HepG2 (cell line): ENCODE results near the gene TGIF1. TPM values are rescaled to one million over a fixed set of nuclear protein-coding genes. Genes with fewer than 3 reads are reported as not detected.

Source experiments
- ATAC-seq: fragments of 200-7000 bp; cut with Tn5 transposase; 3 replicates; pipeline ENCODE4 v1.9.1; 2020; ENCODE audit warnings: mild to moderate bottlenecking, moderate library complexity
- BruUV-seq: library from RNA; stranded (reverse); fragments of 400-500 nt; replicated peaks from 2 replicates; lab custom pipeline; 2021; lab: Mats Ljungman, UMichigan
- CTCF ChIA-PET: fragments of 300-600 bp; formaldehyde crosslinking; extraction: SDS; loops from one replicate; lab custom pipeline; 2021; ENCODE audit warnings: low total read pairs, inconsistent platforms, low intra/inter-chr PET ratio; lab: Yijun Ruan, JAX
- POLR2A ChIA-PET: fragments of 350-600 bp; sonication (Branson Sonifier 250); formaldehyde crosslinking; loops from one replicate; lab custom pipeline; 2020; ENCODE audit warnings: antibody characterized with exemption, inconsistent platforms; lab: Yijun Ruan, JAX
- DNase-seq: peaks from one replicate; pipeline ENCODE4 v3.0.0-alpha.2; 2015; ENCODE audit warnings: low spot score
- FAIRE-seq: peaks from 3 replicates; lab custom pipeline; 2011; peaks lifted over from hg19 to GRCh38; lab: Jason Lieb, UNC
- H2AFZ ChIP-seq: one replicate; pipeline ENCODE4 v1.6.1; 2011; ENCODE audit warnings: low read length, inconsistent platforms
- H3K27ac ChIP-seq: fragments of 300-600 bp; 3 replicates; pipeline ENCODE4 v1.8.0; 2011; ENCODE audit warnings: mixed run types, mild to moderate bottlenecking, mixed read lengths, low read length, inconsistent platforms; ENCODE audit not compliant: insufficient read depth; ENCODE audit errors: extremely low read length
- H3K27me3 ChIP-seq, 2 experiments: fragments of 200-600 bp in 1 of 2; 2 replicates in 1 of 2; 3 replicates in 1 of 2; pipeline versions ENCODE4 v1.6.0 to v1.8.0; 2011; ENCODE audit warnings: low read length in 2 of 2, mild to moderate bottlenecking in 2 of 2, moderate library complexity in 2 of 2, inconsistent platforms in 1 of 2; ENCODE audit not compliant: insufficient read depth in 2 of 2, control insufficient read depth in 1 of 2
- H3K36me3 ChIP-seq, 2 experiments: fragments of 200-600 bp in 1 of 2; replicated peaks in 1 of 2; 2 replicates in 1 of 2; 3 replicates in 1 of 2; pipeline versions ENCODE4 v1.5.1 to v1.8.0; 2011; ENCODE audit warnings: low read length in 2 of 2, inconsistent platforms in 1 of 2; ENCODE audit not compliant: insufficient read depth in 2 of 2, control insufficient read depth in 1 of 2
- H3K4me1 ChIP-seq: 2 replicates; pipeline ENCODE4 v1.5.1; 2012; ENCODE audit warnings: low read length, inconsistent platforms; ENCODE audit not compliant: insufficient read depth
- H3K4me2 ChIP-seq: 2 replicates; pipeline ENCODE4 v1.6.0; 2011; ENCODE audit warnings: low read depth, low read length, inconsistent platforms
- H3K4me3 ChIP-seq, 3 experiments: fragments of 200-600 bp in 1 of 3; sonication (generic), shearing (Covaris generic) in 1 of 3; replicated peaks in 1 of 3; 2 replicates each; pipeline ENCODE4 v1.5.1; 2011 to 2016; ENCODE audit warnings: low read length in 3 of 3, inconsistent platforms in 2 of 3, low read depth in 2 of 3, mild to moderate bottlenecking in 2 of 3, control low read depth in 1 of 3, mixed read lengths in 1 of 3; ENCODE audit not compliant: insufficient read depth in 1 of 3
- H3K79me2 ChIP-seq: one replicate; pipeline ENCODE4 v1.6.1; 2011; ENCODE audit warnings: low read length, inconsistent platforms; ENCODE audit not compliant: insufficient read depth
- H3K9ac ChIP-seq: 2 replicates; pipeline ENCODE4 v1.6.0; 2011; ENCODE audit warnings: mild to moderate bottlenecking, low read depth, low read length, inconsistent platforms; ENCODE audit not compliant: insufficient read depth
- H3K9me3 ChIP-seq: 2 replicates; pipeline ENCODE4 v1.5.1; 2012; ENCODE audit warnings: mild to moderate bottlenecking, low read length
- H4K20me1 ChIP-seq: 2 replicates; pipeline ENCODE4 v1.6.0; 2011; ENCODE audit warnings: inconsistent platforms, mild to moderate bottlenecking, low read length, moderate library complexity; ENCODE audit not compliant: insufficient read depth
- ATF7 ChIP-seq, 2 experiments: fragments of 450-650 bp in 1 of 2; sonication (generic) in 1 of 2; formaldehyde crosslinking in 1 of 2; IDR thresholded peaks; 2 replicates each; pipeline versions ENCODE4 v1.4.0 to v1.6.1; 2016 to 2020; ENCODE audit warnings: antibody characterized with exemption in 1 of 2, mild to moderate bottlenecking in 1 of 2, missing genetic modification reagents in 1 of 2
- CEBPB ChIP-seq: IDR thresholded peaks from 2 replicates; pipeline ENCODE4 v1.6.1; 2011; ENCODE audit warnings: low read depth, low read length, improper control_type of control experiment, borderline replicate concordance
- HNRNPLL ChIP-seq: fragments of 200-400 bp; formaldehyde crosslinking; IDR thresholded peaks from 2 replicates; pipeline ENCODE4 v1.6.1; 2017; ENCODE audit warnings: mild to moderate bottlenecking, low read depth, low read length; ENCODE audit not compliant: poor library complexity, severe bottlenecking
- MIER3 ChIP-seq: IDR thresholded peaks from 2 replicates; pipeline ENCODE4 v1.6.1; 2016; ENCODE audit warnings: missing compliant biosample characterization, borderline replicate concordance
- NCOA5 ChIP-seq: sonication (generic); formaldehyde crosslinking; IDR thresholded peaks from 2 replicates; pipeline ENCODE4 v1.4.0; 2020; ENCODE audit warnings: missing genetic modification reagents
- SP140L ChIP-seq: sonication (generic); formaldehyde crosslinking; IDR thresholded peaks from 2 replicates; pipeline ENCODE4 v1.4.0; 2020; ENCODE audit warnings: missing genetic modification reagents, borderline replicate concordance
- THYN1 ChIP-seq: sonication (generic); formaldehyde crosslinking; IDR thresholded peaks from 2 replicates; pipeline ENCODE4 v1.8.1; 2023; ENCODE audit warnings: low read depth, mild to moderate bottlenecking, moderate library complexity, missing genetic modification reagents, borderline replicate concordance
- ZFAT ChIP-seq: sonication (generic); formaldehyde crosslinking; conservative IDR thresholded peaks from 2 replicates; pipeline ENCODE4 v1.8.1; 2023; ENCODE audit warnings: missing genetic modification reagents, inconsistent platforms
- WGBS: methylation state at CpG from one replicate; pipeline ENCODE4 v1.1.6; 2017; ENCODE audit warnings: low lambda C conversion rate; 5-methylcytosine and 5-hydroxymethylcytosine counted together
- in situ Hi-C: cut with HindIII; loops from 2 replicates; pipeline ENCODE4 v1.10.0; 2017; ENCODE audit warnings: low pct_unique_long_range_greater_than_20kb; ENCODE audit not compliant: extremely low pct_ligation_motif_present
- intact Hi-C: fragments of 100-400 bp; cut with micrococcal nuclease; formaldehyde crosslinking; loops from one replicate; pipeline ENCODE4 v1.10.0; 2022; ENCODE audit not compliant: unreplicated experiment
- polyA plus RNA-seq, 8 experiments: library from polyadenylated mRNA; depleted of rRNA in 3 of 8; stranded (reverse) in 7 of 8; unstranded in 1 of 8; fragments of >200 nt; fragmentation: Illumina TruSeq in 4 of 8; extraction: Trizol in 4 of 8; gene quantifications; 2 replicates each; pipeline versions ENCODE4 v1.2.1 to v1.2.3, GENCODE V29; 2011 to 2016; ENCODE audit warnings: low read depth in 4 of 8, missing spikeins in 1 of 8, mixed read lengths in 1 of 8; ENCODE audit not compliant: insufficient read depth in 1 of 8
- total RNA-seq, 5 experiments: library from RNA; depleted of rRNA; stranded (reverse); fragments of >200 nt; fragmentation: Illumina TruSeq; extraction: Trizol; gene quantifications; 2 replicates each; pipeline ENCODE4 v1.2.3, GENCODE V29; 2016; ENCODE audit warnings: low read depth in 1 of 5
- TF ChIP-seq, protein P1 (sequence below): sonication (generic); formaldehyde crosslinking; IDR thresholded peaks from 2 replicates; pipeline ENCODE4 v1.4.0; 2020; ENCODE audit warnings: missing genetic modification reagents, low read depth, mild to moderate bottlenecking, borderline replicate concordance
- TF ChIP-seq, protein P2 (sequence below): sonication (generic); formaldehyde crosslinking; IDR thresholded peaks from 2 replicates; pipeline ENCODE4 v1.5.0; 2020; ENCODE audit warnings: missing genetic modification reagents
- TF ChIP-seq, protein P3 (sequence below): sonication (generic); formaldehyde crosslinking; IDR thresholded peaks from 2 replicates; pipeline ENCODE4 v1.5.0; 2020; ENCODE audit warnings: missing genetic modification reagents
- TF ChIP-seq, protein P4 (sequence below): sonication (generic); formaldehyde crosslinking; IDR thresholded peaks from 2 replicates; pipeline ENCODE4 v1.4.0; 2020; ENCODE audit warnings: missing genetic modification reagents

TGIF1 gene
- total and polyA plus RNA-seq, 2 of the 13 experiments (the other 11 are each of a cell fraction or from before 2014, with no cell fraction given), result 50.0 to 76.1 TPM

DNA sequence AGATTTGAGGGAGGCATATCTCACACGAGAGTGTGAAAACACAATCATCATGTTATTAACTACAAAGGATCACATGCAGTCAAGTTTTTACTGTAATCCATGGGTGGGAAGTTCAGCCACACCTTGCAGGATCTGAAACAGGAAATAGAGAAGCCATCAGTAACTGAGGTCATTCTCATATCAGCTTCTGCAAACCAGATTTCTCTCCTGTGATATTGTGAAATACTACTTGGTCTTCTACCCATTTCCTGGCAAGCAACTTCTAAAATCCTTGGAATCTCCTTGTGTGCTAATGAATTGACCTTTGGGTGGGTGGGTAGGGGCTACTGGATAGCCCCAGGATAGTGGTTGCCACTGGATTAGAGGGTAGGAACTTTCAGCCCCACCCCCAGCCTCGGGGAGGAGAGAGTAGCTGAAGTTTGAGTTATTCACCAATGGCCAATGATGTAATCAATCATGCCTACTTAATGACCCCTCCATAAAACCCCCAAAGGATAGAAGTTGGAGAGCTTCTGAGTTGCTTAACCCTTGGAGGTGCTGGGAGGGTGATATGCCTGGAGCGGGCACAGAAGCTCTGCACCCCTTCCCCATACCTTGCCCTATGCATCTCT, 25.6 kb upstream of the TGIF1 start:
- ATAC-seq, result no peak
- BruUV-seq, result no TSS peak
- no peak for FAIRE-seq

DNA sequence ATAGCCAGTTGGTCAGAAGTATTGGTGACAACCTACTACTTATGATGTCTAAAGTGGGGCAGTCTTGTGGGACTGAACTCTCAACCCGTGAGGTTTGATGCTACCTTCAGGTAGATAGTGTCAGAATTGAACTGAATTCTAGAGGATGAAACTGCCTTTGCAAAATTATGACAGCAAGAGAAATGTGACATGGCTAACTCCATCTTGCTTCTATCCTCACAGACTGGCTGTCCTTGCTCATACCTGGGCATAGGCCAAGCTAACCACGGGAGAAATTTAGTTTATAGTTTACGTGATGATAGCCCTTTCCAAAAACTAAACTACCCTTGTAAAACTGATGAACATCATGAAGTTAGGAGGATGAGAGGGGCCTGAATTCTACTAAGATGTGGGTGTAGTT, 24.9 kb upstream of the TGIF1 start:
- Histone ChIP-seq H3K9ac (no peak overlapping the region), H3K4me3 (no peak overlapping the region), H3K79me2 (no peaks in the 10 kb centered on the region), H2AFZ (no peak overlapping the region), H4K20me1 (no peaks in the 10 kb centered on the region), H3K27me3 (no peaks in the 10 kb centered on the region), H3K4me2 (no peak overlapping the region), H3K4me1 (no peaks in the 10 kb centered on the region), H3K27ac (no peak overlapping the region), H3K9me3 (no peaks in the 10 kb centered on the region), H3K36me3 (no peaks in the 10 kb centered on the region)
- DNase-seq (no peak), FAIRE-seq (no peak), ATAC-seq (no peak)
- POLR2A ChIA-PET, result no interaction called here
- CTCF ChIA-PET, result no interaction called here
- no TSS peak for BruUV-seq
- intact Hi-C loops (no loop called here), in situ Hi-C loops (no loop called here)
- 28% methylated on average over 3 of the region's 3 CpGs for WGBS
- TF ChIP-seq, protein P1, sequence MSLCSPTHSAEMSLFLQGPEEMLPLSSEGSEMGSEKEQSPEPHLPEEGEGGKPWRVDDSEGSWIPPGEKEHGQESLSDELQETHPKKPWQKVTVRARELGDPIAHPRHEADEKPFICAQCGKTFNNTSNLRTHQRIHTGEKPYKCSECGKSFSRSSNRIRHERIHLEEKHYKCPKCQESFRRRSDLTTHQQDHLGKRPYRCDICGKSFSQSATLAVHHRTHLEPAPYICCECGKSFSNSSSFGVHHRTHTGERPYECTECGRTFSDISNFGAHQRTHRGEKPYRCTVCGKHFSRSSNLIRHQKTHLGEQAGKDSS (CRISPR knock-in tag), result no peak
- no peak for TF ChIP-seq HNRNPLL
- TF ChIP-seq NCOA5 (CRISPR knock-in tag), result no peak
- TF ChIP-seq MIER3 (CRISPR knock-in tag), result no peak
- TF ChIP-seq, protein P2, sequence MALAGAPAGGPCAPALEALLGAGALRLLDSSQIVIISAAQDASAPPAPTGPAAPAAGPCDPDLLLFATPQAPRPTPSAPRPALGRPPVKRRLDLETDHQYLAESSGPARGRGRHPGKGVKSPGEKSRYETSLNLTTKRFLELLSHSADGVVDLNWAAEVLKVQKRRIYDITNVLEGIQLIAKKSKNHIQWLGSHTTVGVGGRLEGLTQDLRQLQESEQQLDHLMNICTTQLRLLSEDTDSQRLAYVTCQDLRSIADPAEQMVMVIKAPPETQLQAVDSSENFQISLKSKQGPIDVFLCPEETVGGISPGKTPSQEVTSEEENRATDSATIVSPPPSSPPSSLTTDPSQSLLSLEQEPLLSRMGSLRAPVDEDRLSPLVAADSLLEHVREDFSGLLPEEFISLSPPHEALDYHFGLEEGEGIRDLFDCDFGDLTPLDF (CRISPR knock-in tag), result no peak
- no peak for TF ChIP-seq SP140L
- TF ChIP-seq ZFAT (CRISPR knock-in tag), result no peak
- TF ChIP-seq THYN1 (CRISPR knock-in tag), result no peak
- TF ChIP-seq, protein P3, sequence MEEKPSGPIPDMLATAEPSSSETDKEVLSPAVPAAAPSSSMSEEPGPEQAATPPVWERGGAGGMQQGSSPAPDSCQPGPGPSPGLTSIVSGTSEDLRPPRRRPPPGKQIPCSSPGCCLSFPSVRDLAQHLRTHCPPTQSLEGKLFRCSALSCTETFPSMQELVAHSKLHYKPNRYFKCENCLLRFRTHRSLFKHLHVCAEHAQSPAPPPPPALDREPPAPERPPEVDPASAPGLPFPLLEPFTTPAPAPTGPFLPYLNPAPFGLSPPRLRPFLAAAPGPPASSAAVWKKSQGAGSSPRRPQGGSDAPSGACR, result no peak
- no peak for TF ChIP-seq ATF7 (IDR thresholded peaks at IDR 0.05)
- TF ChIP-seq ATF7 (CRISPR knock-in tag; IDR thresholded peaks at IDR 0.05), result no peak

More for the DNA sequence above, 25.6 kb upstream of the TGIF1 start:
- ChIA-PET CTCF (no interaction called here), POLR2A (no interaction called here)
- no peak overlapping the region for H3K9ac ChIP-seq
- H3K9me3 ChIP-seq, result no peaks in the 10 kb centered on the region
- no peak overlapping the region for H3K27ac ChIP-seq
- TF ChIP-seq, protein P4, sequence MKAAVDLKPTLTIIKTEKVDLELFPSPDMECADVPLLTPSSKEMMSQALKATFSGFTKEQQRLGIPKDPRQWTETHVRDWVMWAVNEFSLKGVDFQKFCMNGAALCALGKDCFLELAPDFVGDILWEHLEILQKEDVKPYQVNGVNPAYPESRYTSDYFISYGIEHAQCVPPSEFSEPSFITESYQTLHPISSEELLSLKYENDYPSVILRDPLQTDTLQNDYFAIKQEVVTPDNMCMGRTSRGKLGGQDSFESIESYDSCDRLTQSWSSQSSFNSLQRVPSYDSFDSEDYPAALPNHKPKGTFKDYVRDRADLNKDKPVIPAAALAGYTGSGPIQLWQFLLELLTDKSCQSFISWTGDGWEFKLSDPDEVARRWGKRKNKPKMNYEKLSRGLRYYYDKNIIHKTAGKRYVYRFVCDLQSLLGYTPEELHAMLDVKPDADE (CRISPR knock-in tag), result no peak
- TF ChIP-seq CEBPB, result peak; percentile 51; the same call in 1 of the 2 replicates
- no peak overlapping the region for H3K4me3 ChIP-seq
- in situ Hi-C loops (no loop called here), intact Hi-C loops (no loop called here)
- no peaks in the 10 kb centered on the region for H3K79me2 ChIP-seq
- H3K4me1 ChIP-seq, result no peaks in the 10 kb centered on the region
- H3K36me3 ChIP-seq, result no peaks in the 10 kb centered on the region
- no peaks in the 10 kb centered on the region for H4K20me1 ChIP-seq
- no peak overlapping the region for H2AFZ ChIP-seq
- no peaks in the 10 kb centered on the region for H3K27me3 ChIP-seq
- no peak for DNase-seq
- no peak overlapping the region for H3K4me2 ChIP-seq
- 34% methylated on average over 3 of the region's 3 CpGs for WGBS
